Measurements from ENCODE around the gene CSNK2A2.
A peak's percentile ranks its signal among the peaks of the same experiment; 100 is the strongest.

DNA sequence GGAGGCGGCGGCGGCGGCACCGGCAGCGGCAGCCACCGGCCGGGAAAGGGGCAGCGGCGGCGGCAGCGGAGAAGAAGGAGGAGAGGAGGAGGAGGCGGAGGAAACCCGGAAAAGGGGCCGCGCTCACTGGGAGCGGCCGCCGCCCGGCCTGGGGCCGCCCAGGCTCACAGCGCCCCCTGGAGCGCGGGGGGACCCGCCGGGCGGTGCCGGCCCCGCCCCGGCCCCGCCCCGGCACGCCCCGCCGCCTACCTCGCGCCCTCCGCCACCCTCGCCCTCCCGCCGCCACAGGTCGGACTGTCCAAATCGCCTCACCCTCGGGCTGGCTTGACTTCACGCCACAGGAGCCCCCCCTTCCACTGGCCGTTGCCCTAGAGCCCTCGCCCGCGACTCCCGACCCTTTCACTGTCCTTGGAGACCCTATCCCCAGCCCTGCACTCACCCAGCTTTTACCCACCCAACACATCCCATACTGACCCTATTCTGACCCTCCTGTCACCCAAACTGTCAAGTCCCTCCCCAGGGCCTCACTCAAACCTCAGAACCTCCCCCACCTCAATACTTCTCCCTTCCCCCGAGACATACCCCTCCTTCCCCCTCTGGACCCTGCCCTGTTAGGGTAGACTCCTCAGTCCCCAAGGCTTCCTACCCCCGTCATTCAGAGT lies at the start of gene CSNK2A2:
- TF ChIP-seq, protein P1, sequence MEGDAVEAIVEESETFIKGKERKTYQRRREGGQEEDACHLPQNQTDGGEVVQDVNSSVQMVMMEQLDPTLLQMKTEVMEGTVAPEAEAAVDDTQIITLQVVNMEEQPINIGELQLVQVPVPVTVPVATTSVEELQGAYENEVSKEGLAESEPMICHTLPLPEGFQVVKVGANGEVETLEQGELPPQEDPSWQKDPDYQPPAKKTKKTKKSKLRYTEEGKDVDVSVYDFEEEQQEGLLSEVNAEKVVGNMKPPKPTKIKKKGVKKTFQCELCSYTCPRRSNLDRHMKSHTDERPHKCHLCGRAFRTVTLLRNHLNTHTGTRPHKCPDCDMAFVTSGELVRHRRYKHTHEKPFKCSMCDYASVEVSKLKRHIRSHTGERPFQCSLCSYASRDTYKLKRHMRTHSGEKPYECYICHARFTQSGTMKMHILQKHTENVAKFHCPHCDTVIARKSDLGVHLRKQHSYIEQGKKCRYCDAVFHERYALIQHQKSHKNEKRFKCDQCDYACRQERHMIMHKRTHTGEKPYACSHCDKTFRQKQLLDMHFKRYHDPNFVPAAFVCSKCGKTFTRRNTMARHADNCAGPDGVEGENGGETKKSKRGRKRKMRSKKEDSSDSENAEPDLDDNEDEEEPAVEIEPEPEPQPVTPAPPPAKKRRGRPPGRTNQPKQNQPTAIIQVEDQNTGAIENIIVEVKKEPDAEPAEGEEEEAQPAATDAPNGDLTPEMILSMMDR (IDR thresholded peaks at IDR 0.05; ENCODE audit: control extremely low read depth in 1 of 3, insufficient read depth in 1 of 3, low read depth in 1 of 3, low read length in 3 of 3): peak; percentile 11 to 41 (median 31); a peak in 3 of 4 replicates
- TF ChIP-seq RXRA (IDR thresholded peaks at IDR 0.05; ENCODE audit: insufficient read depth, low read depth, low read length) (no peak), POLR2AphosphoS5 (IDR thresholded peaks at IDR 0.05; ENCODE audit: low read depth, low read length) (no peak), CEBPB (IDR thresholded peaks at IDR 0.05; ENCODE audit: low read depth, low read length) (no peak)

Measured in H1 (cell line).